Body of pancreas (tissue), 4 donors: Measurements from ENCODE around the gene ZGPAT.

Source experiments
- POLR2A ChIP-seq, 3 donors: fragments of 450-650 bp; IDR thresholded peaks; one replicate each; pipeline ENCODE4 v1.6.1; 2016; ENCODE audit warnings: antibody characterized with exemption in 3 of 3, mild to moderate bottlenecking in 2 of 3
- TF ChIP-seq, protein P1 (sequence below), 7 experiments: fragments of 450-650 bp in 4 of 7; fragments of 200-600 bp in 3 of 7; sonication (generic) in 3 of 7; IDR thresholded peaks; one replicate each; pipeline ENCODE4 v1.5.1; 2016 to 2019; ENCODE audit warnings: antibody characterized with exemption in 7 of 7

DNA sequence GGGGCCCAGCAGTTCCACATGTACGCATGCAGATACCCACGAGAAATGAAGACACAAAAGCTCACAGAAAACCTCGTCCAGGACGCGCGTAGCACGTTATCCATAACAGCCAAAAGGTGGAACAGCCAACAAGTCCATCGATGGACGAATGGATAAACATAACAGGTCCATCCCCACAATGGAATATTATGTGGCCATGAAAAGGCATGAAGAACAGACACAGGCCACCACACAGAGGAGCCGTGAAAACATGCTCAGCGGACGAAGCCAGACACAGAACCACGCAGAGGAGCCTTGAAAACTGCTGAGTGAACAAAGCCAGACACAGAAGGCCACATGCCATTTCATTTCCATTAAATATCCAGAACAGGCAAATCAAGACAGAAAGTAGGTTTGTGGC, 69.8 kb downstream of the ZGPAT start:
- TF ChIP-seq, protein P1, sequence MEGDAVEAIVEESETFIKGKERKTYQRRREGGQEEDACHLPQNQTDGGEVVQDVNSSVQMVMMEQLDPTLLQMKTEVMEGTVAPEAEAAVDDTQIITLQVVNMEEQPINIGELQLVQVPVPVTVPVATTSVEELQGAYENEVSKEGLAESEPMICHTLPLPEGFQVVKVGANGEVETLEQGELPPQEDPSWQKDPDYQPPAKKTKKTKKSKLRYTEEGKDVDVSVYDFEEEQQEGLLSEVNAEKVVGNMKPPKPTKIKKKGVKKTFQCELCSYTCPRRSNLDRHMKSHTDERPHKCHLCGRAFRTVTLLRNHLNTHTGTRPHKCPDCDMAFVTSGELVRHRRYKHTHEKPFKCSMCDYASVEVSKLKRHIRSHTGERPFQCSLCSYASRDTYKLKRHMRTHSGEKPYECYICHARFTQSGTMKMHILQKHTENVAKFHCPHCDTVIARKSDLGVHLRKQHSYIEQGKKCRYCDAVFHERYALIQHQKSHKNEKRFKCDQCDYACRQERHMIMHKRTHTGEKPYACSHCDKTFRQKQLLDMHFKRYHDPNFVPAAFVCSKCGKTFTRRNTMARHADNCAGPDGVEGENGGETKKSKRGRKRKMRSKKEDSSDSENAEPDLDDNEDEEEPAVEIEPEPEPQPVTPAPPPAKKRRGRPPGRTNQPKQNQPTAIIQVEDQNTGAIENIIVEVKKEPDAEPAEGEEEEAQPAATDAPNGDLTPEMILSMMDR (IDR thresholded peaks at IDR 0.05): no peak
- TF ChIP-seq POLR2A (IDR thresholded peaks at IDR 0.05): no peak
